Dendritic cell treated with granulocyte-macrophage colony-stimulating factor and Interleukin-4, amounts not matched to agents 40 ng/mL and 50 ng/mL, for 4 days (primary cell): ENCODE measurements around the gene PSG2.
"Not testable (repeated sequence)": the region's sequence is repeated elsewhere in the genome, so short reads cannot be mapped to it uniquely, and the experiment has no call there.

Experiments
- H3K27ac Mint-ChIP-seq: one replicate; pipeline ENCODE4 v1.8.0; 2022; ENCODE audit warnings: mild to moderate bottlenecking, mixed read lengths
- H3K27me3 Mint-ChIP-seq: one replicate; pipeline ENCODE4 v1.8.0; 2022; ENCODE audit warnings: mild to moderate bottlenecking, mixed read lengths
- H3K36me3 Mint-ChIP-seq: one replicate; pipeline ENCODE4 v1.8.0; 2022; ENCODE audit warnings: low read depth, mixed read lengths
- H3K4me1 Mint-ChIP-seq: one replicate; pipeline ENCODE4 v1.8.0; 2022; ENCODE audit warnings: low read depth, mixed read lengths
- H3K4me3 Mint-ChIP-seq: one replicate; pipeline ENCODE4 v1.8.0; 2022; ENCODE audit warnings: mild to moderate bottlenecking, moderate library complexity, mixed read lengths
- H3K9me3 Mint-ChIP-seq: one replicate; pipeline ENCODE4 v1.8.0; 2022; ENCODE audit warnings: mixed read lengths
- intact Hi-C: fragments of 100-400 bp; cut with micrococcal nuclease; formaldehyde crosslinking; loops from one replicate; pipeline ENCODE4 v1.15.0; 2022

Gene PSG2

DNA sequence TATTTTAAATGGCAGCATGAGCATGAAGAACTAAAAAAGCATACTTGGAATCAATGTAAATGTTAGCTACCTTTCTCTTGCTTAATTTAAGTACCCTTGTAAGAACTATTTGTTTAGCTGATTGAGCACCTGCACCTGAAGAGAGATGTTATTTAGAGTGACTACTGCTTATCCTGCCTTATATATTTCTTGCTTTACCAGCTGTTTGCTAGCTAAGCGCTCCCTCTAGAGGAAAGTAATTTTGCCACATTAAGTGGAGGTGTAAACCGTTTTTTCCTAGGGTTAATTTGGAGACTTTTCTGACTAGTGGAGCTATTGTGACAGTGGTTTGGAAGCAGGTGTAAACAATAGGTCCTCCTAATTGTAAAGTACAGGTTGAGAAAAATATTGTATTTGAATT lies 19.4 kb upstream of the PSG2 start:
- Mint-ChIP-seq H3K27ac (no peak overlapping the region), H3K9me3 (peaks cover 37% of the 10 kb centered on the region)

DNA sequence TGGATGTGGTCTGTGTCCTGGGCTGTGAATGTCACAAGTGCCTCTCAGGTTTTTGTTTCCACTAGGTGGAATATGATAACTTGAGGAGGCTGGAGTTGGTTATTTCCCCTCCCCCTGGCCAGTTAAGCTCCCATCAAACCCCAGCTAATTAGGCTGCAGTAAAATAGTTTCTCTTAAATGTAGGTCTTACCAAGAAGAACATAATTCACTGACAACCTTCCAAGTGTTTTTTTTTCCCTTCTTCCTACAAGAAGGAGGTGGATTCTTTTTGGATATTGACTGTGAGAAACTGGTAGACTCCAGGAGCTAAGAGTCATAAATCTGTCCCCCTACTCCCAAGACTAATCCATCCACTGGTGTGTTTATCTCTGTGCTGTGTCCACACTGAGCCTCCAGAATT lies 15.9 kb upstream of the PSG2 start:
- H3K27me3 Mint-ChIP-seq, H3K36me3 Mint-ChIP-seq, H3K27ac Mint-ChIP-seq, H3K4me1 Mint-ChIP-seq, H3K4me3 Mint-ChIP-seq, intact Hi-C loops: not testable (repeated sequence)
- H3K9me3 Mint-ChIP-seq: peaks cover 18% of the 10 kb centered on the region

More for the DNA sequence above, 19.4 kb upstream of the PSG2 start:
- no peaks in the 10 kb centered on the region for H3K4me1 Mint-ChIP-seq
- H3K27me3 Mint-ChIP-seq: no peaks in the 10 kb centered on the region
- no peaks in the 10 kb centered on the region for H3K36me3 Mint-ChIP-seq
- intact Hi-C loops: no loop called here
- no peak overlapping the region for H3K4me3 Mint-ChIP-seq

DNA sequence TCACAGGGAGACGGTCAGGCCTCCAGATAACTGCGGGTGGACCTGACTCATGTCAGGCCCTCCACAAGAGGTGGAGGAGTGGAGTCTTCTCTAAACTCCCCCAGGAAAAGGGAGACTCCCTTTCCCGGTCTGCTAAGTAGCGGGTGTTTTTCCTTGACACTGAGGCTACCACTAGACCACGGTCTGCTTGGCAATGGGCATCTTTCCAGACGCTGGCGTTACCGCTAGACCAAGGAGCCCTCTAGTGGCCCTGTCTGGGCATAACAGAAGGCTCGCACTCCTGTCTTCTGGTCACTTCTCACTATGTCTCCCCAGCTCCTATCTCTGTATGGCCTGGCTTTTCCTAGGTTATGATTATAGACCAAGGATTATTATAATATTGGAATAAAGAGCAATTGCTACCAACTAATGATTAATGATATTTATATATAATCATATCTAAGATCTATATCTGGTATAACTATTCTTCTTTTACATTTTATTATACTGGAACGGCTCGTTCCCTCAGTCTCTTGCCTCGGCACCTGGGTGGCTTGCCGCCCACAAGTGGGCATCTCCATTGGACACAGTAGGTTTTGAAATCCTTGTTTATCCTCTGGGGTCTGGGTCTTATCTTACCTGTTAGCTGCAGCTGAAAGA lies 5.3 kb upstream of the PSG2 start:
- H3K36me3 Mint-ChIP-seq, H3K9me3 Mint-ChIP-seq, H3K4me3 Mint-ChIP-seq, H3K27me3 Mint-ChIP-seq, H3K27ac Mint-ChIP-seq, intact Hi-C loops, H3K4me1 Mint-ChIP-seq: not testable (repeated sequence)

DNA sequence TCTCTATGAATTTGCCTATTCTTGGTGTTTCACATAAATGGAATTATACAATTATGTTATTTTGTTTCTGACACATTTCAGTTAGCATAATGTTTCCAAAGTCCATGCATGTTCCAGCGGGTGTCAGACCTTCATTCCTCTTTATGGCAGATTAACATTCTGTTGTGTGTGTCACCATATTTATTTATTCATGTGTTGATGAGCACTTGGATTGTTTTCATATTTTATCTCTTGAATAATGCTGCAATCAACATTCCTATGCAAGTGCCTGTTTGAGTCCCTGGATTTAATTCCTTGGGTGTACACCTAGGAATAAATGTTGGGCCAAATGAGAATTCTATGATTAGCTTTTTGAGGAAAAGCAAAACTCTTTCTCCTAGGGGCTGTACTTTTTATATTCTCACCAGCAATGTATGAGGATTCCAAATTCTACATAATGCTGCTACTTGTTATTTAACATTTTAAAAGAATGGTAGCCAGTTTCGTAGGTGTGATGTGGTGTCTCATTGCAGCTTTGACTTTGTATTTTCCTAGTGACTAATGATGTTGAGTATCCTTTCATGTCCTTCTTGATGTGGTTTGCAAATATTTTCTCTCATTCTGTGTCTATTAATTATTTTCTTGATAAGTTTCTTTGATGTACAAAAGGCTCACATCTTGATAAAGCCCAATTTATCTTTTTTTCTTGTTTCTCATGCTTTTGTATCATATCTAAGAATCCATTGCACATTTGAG lies 3.5 kb upstream of the PSG2 start:
- H3K4me1 Mint-ChIP-seq, H3K27me3 Mint-ChIP-seq, H3K9me3 Mint-ChIP-seq, H3K4me3 Mint-ChIP-seq, H3K36me3 Mint-ChIP-seq, H3K27ac Mint-ChIP-seq, intact Hi-C loops: not testable (repeated sequence)

GRCh38 chr19:43084196-43084832 lies 1.8 kb upstream of the PSG2 start:
- H3K36me3 Mint-ChIP-seq, H3K27ac Mint-ChIP-seq, H3K4me1 Mint-ChIP-seq, H3K4me3 Mint-ChIP-seq, intact Hi-C loops, H3K27me3 Mint-ChIP-seq, H3K9me3 Mint-ChIP-seq: not testable (repeated sequence)

DNA sequence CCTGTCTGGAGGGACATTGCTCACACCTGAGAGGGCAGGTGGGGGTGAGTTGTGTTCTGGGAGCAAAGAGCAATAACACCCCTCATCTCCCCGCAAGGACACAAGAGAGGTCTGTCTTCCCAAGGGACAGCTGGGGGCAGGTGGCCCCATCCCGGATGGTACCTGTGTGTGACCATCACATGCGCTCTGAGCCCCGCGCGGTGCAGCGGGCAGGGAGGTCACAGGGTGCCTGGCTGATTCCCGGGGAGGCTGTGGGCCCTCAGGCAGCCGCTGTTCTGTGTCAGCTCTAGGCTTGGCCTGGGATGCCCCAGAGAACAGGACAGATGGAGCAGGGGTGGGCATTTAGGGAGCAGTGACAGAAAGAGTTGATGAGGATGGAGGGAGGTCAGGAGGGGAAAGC lies 1.2 kb upstream of the PSG2 start:
- H3K27me3 Mint-ChIP-seq, H3K4me1 Mint-ChIP-seq, H3K27ac Mint-ChIP-seq, intact Hi-C loops, H3K9me3 Mint-ChIP-seq, H3K4me3 Mint-ChIP-seq, H3K36me3 Mint-ChIP-seq: not testable (repeated sequence)

GRCh38 chr19:43078311-43078710 lies 4.2 kb downstream of the PSG2 start:
- H3K27me3 Mint-ChIP-seq: no peaks in the 10 kb centered on the region
- no peak overlapping the region for H3K27ac Mint-ChIP-seq
- no peaks in the 10 kb centered on the region for H3K36me3 Mint-ChIP-seq
- H3K4me1 Mint-ChIP-seq: no peaks in the 10 kb centered on the region
- no peak overlapping the region for H3K4me3 Mint-ChIP-seq
- H3K9me3 Mint-ChIP-seq: no peaks in the 10 kb centered on the region
- intact Hi-C loops: no loop called here

DNA sequence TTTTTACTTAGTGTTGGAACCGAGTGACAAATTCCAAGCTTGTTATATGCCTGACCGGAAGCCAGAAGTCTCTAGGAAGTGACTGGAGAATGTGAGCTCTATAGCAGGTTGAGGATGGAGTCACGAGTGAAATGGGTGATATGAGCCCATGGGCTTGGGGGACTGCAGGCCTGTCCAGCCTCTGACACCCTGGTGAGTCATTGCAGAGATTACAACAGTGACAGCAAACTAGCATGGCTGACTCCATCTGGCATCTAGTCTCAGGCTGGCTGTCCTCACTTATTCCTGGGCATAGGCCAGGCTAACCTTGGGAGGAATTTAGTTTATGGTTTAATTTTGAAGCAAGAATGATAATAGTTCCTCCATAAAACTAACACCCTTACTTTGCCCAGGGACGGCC lies 4.6 kb downstream of the PSG2 start:
- not testable (repeated sequence) for H3K4me3 Mint-ChIP-seq, H3K9me3 Mint-ChIP-seq, H3K27ac Mint-ChIP-seq

GRCh38 chr19:43062418-43062817 lies 20.1 kb downstream of the PSG2 start:
- H3K36me3 Mint-ChIP-seq, intact Hi-C loops, H3K27ac Mint-ChIP-seq, H3K4me3 Mint-ChIP-seq, H3K4me1 Mint-ChIP-seq, H3K27me3 Mint-ChIP-seq: not testable (repeated sequence)
- H3K9me3 Mint-ChIP-seq: peaks cover 15% of the 10 kb centered on the region

More for the DNA sequence above, 4.6 kb downstream of the PSG2 start:
- H3K4me1 Mint-ChIP-seq, H3K27me3 Mint-ChIP-seq, intact Hi-C loops, H3K36me3 Mint-ChIP-seq: not testable (repeated sequence)

DNA sequence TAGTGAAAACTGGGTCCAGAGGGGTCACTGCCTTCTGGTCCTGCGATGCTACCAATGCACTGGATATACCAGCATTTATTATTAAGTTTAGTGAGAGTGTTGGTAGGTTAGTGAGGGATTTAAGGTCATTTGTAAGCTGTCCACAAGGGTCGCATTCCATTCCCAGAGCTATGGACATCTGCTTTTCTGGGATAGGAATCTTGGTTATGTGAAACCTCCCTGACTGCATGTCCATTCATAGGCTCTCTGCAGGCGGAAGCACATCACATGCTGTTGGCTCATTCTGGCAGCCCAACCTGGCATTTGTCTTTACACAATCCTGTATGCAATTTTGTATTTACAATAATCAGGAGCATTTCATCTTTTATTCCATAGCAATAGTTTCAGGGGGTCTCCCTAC lies 21.2 kb downstream of the PSG2 start:
- H3K27ac Mint-ChIP-seq, H3K36me3 Mint-ChIP-seq, H3K4me1 Mint-ChIP-seq, H3K4me3 Mint-ChIP-seq, H3K27me3 Mint-ChIP-seq, intact Hi-C loops: not testable (repeated sequence)
- peaks cover 15% of the 10 kb centered on the region for H3K9me3 Mint-ChIP-seq

- intact Hi-C loops: not testable (repeated sequence)
Measured at GRCh38 chr19:43060254-43060653, 22.2 kb downstream of the PSG2 start.

DNA sequence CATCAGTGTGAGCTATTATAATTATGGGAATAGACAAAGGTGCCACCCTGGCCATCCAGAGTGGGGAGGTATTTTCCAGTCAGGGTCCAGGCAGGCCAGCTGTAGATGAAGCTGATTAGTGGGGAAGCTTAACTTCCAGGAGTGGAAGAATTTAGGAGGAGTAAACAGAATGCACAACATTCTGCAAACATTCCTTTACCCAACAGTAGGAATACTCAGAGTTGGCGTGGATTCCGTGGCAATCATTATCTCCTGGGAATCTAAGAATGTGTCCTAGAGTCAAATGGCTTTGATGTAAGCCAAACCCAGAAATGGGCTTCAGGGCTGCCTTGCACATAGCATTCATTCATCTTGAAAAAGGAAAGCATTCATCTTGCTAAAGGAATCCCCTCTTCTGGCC lies 23.0 kb downstream of the PSG2 start:
- H3K4me1 Mint-ChIP-seq, H3K36me3 Mint-ChIP-seq, H3K27me3 Mint-ChIP-seq, H3K27ac Mint-ChIP-seq, intact Hi-C loops, H3K4me3 Mint-ChIP-seq: not testable (repeated sequence)
- peaks cover 34% of the 10 kb centered on the region for H3K9me3 Mint-ChIP-seq

More at GRCh38 chr19:43060254-43060653, 22.2 kb downstream of the PSG2 start:
- H3K36me3 Mint-ChIP-seq, H3K4me1 Mint-ChIP-seq, H3K27me3 Mint-ChIP-seq, H3K4me3 Mint-ChIP-seq, H3K27ac Mint-ChIP-seq: not testable (repeated sequence)
- peaks cover 26% of the 10 kb centered on the region for H3K9me3 Mint-ChIP-seq

- H3K27me3 Mint-ChIP-seq, H3K27ac Mint-ChIP-seq, H3K4me1 Mint-ChIP-seq, intact Hi-C loops, H3K4me3 Mint-ChIP-seq, H3K36me3 Mint-ChIP-seq: not testable (repeated sequence)
- H3K9me3 Mint-ChIP-seq: peaks cover 43% of the 10 kb centered on the region
Measured at GRCh38 chr19:43058440-43058839, 24.1 kb downstream of the PSG2 start.

DNA sequence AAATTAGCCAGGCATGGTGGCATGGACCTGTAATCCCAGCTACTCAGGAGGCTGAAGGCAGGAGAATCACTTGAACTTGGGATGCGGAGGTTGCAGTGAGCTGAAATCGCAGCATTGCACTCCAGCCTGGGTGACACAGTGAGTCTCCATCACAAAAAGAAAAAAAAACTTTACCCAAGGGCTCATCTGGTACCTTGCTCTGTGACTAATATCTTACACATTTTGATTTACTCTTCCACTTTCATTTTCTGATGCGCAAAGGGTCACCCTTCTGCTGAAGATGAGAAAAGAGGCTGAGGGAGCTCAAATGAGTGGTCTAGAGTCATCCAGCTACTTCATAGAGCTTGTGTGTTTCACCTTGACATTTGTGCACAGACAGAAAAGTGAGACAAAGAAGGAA lies 34.5 kb downstream of the PSG2 start:
- H3K27ac Mint-ChIP-seq, H3K36me3 Mint-ChIP-seq, intact Hi-C loops, H3K9me3 Mint-ChIP-seq, H3K27me3 Mint-ChIP-seq, H3K4me3 Mint-ChIP-seq, H3K4me1 Mint-ChIP-seq: not testable (repeated sequence)

DNA sequence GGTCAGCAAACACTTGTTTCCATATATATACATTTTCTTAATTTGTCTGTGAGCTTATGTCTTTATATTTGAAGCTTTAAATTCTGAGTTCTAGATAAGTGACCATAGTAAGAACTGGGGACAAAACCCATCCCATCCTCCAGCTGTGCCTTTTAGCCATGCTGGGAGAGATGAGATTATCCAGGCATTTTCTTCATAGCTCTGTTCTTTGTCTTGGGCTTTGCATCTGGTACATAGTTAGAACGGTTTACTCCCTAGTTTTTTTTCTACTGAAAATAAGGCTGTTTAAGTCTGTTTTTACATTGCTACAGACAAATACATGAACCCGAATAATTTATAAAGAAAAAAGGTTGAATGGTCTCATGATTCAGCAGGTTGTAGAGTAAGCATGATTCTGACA lies 35.9 kb downstream of the PSG2 start:
- H3K27ac Mint-ChIP-seq, H3K9me3 Mint-ChIP-seq, H3K36me3 Mint-ChIP-seq, H3K27me3 Mint-ChIP-seq, H3K4me1 Mint-ChIP-seq, intact Hi-C loops, H3K4me3 Mint-ChIP-seq: not testable (repeated sequence)
